NCI-H69 (cell line): ENCODE measurements around the gene SNTB2.

ENCODE experiments used
- DNase-seq: peaks from one replicate; lab custom pipeline; 2025; lab: John Stamatoyannopoulos, UW

The SNTB2 gene

DNA sequence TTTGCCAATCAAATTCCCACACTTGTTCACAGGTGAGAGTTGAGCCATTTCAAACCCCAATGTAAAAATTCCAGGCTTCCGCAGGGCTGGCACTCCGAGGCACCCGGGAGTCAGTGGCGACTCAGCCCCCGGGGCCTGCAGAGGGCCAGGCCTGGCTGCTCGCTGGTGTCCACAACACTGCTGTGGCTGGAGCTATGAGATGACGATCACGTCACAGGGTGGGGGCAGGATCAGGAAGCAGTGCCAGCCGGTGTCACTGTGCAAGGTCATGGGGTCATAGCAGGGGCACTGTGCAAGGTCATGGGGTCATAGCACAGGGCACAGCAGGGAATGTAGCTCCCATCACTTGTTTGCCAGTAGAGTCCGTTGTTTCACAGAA lies 131.9 kb downstream of the SNTB2 start:
- no peak for DNase-seq

DNA sequence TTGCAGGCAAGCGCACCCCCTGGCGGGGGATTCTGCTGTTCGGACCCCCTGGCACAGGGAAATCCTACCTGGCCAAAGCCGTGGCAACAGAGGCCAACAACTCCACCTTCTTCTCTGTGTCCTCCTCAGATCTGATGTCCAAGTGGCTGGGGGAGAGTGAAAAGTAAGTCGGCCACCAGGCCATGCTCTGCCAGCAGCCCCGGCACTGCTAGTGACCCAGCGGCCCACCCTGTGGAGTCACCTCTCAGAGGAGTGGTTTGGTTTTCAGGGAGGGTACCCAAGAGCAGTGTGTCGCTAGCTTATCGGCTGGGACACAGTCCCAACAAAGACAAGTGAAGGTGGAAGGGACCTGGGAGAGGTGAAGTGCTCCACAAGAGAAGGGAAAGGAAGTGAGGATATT lies 132.4 kb downstream of the SNTB2 start:
- no peak for DNase-seq

DNA sequence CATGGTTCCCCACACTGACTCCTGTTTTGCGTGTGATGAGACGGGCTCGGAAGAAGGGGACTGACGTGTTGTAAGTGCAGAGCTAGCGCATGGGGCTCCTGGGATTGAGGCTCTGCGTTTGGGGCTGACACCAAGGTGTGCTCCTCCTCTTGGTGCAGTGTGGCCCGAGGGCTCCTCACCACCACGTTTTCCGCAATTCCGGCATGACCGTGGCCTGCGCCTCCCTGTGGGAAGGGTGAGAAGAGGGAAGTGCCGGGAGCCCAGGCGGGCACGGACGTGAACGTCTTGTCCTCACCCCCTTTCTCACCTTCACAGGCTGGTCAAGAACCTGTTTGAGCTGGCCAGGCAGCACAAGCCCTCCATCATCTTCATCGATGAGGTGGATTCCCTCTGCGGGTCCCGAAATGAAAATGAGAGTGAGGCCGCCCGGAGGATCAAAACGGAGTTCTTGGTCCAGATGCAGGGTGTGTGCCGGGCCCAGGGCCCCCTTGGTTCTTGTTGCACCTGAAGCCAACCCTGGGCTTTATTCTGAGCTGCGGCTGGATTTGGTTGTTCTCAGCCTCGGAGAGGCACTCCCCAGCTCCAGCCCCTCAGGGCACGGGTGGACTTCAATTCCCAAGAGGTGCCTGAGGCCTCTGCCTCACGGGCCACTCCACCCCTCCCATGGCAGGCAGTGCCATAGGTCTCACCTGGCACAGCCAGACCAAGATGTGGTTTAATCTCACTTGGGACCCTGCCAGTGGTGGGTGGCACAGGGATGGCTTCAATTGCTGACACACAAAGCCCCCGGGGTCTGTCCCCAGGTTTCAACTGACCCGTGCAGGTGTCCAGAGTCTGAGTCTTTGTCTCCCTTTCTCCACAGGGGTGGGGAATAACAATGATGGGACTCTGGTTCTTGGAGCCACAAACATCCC lies 133.1 kb downstream of the SNTB2 start:
- DNase-seq, result no peak

DNA sequence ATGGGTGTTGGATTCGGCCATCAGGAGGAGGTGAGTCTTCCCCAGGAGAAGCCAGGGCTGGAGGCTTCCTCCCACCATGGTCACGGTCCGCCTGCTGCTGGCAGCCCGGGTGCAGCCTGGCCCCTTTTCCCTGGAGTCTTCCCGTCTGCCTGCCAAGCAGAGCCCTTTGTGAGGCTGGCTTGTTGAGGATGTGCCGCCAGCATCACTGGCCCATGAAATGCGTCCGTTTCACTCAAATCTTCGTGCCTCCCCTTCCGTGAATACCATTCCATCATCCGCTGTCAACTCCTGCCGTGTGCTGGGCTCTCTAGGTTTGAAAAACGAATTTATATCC lies 133.7 kb downstream of the SNTB2 start:
- DNase-seq, result no peak

DNA sequence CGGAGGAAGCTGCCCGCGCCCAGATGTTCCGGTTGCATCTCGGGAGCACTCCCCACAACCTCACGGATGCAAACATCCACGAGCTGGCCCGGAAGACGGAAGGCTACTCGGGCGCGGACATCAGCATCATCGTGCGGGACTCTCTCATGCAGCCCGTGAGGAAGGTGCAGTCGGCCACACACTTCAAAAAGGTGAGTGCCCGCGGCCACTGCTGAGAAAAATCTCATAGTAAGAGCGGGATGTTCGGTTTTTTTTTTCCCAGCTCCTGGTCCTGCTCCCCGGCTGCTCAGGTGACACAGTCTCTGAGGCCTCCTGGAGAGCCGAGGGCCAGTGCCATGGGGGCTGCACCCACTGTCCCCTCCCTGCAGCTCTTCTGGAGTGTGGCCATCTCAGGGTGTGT lies 134.1 kb downstream of the SNTB2 start:
- DNase-seq, result no peak

DNA sequence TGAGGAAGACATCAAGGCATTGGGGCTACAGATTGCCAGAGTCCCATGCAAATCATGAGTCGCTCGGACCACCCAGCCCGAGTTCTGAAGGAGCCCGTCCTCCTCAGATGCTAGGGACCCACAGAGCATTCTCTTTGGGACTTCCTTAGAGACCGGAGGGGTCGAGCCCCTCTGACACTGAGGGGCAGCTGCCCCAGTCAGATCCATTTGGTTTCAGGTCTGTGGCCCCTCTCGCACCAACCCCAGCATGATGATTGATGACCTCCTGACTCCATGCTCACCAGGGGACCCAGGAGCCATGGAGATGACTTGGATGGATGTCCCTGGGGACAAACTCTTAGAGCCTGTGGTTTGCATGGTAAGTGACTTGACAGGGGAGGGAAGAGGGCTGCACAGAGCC lies 135.4 kb downstream of the SNTB2 start:
- no peak for DNase-seq

DNA sequence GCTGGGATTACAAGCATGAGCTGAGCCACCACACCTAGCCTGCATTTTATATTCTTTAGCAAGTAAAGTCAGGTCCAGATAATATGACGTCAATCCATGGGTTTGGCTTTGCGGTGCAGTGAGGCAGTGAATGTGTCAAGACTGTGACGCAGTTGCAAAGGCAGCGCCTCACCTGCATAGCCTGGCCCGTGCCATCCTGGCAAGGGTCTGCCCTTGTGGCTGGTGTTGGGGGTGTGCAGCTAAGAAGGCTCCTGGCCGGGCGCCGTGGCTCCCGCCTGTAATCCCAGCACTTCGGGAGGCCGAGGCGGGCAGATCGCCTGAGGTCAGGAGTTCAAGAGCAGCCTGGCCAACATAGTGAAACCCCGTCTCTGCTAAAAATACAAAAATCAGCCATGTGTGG lies 136.5 kb downstream of the SNTB2 start:
- no peak for DNase-seq

DNA sequence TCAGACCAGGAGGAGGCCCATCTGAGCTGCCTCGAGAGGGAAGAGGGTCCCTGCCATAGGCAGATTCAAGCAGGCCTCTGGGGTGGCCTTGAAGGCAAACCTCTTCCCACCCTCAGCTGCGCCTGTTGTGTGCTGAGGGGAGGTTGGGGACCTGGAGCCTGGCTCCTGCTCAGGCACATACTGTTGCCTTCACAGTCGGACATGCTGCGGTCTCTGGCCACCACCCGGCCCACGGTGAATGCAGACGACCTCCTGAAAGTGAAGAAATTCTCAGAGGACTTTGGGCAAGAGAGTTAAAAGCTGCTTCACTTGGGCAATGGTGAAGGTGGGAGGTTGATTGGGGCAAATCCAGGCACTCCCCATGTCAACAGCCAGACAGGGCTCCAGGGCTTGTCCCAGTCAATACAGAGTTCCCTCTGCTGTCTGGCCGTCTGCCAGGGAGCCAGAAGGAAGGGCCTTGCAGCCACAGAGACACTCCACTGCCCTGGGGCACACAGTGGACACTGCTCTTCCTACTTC lies 137.1 kb downstream of the SNTB2 start:
- DNase-seq, result peak; percentile 46

DNA sequence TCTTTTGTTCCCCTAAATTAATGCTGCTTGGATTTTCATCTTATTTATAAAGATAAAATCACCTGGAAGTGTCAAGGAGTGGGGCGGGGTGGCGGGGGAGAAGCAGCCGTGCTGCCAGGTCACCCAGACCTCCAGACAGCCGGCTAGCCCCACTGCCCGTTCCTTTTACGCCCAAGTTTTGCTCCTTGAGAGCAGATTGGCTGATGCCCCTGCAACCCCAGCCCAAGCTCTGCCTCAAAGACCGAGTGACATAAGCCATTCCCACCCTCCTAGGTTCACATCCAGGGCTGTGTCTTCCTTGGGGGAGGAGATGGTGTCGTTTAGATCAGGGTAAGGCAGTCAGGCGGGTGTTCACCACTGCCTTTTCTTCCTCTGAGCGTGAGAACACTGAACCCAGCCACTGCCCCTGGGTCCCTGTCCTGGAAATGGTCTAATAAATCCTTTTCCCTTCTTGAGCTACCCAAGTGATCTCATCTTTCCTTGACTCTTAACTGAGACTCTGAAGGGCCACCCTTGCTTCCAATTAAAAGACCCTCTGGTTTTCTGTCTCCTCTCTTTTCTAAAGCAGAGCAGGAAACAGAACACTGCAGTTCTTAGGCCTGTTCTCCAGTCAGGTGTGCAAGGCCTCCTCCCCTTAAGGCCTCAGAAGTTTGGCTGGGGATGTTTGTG lies 137.8 kb downstream of the SNTB2 start:
- DNase-seq, result no peak

DNA sequence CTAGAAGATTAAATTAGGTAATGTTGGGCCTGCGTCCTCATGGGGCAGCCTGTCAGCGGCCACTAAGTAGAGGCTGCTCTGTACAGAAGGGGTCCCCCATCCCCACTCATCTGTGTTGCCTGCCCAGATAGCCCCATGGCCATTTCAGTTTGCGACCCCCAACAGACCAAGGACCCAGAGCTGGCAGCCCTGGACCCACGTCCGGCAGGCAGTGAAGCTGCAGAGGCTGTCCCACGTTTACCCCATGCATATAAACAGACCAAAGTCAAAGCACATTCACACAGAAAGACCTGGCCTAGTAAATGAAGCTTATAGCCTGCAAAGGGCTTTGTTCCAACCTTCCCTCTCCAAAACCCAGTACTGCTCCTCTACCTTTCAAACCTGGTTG lies 138.8 kb downstream of the SNTB2 start:
- no peak for DNase-seq

DNA sequence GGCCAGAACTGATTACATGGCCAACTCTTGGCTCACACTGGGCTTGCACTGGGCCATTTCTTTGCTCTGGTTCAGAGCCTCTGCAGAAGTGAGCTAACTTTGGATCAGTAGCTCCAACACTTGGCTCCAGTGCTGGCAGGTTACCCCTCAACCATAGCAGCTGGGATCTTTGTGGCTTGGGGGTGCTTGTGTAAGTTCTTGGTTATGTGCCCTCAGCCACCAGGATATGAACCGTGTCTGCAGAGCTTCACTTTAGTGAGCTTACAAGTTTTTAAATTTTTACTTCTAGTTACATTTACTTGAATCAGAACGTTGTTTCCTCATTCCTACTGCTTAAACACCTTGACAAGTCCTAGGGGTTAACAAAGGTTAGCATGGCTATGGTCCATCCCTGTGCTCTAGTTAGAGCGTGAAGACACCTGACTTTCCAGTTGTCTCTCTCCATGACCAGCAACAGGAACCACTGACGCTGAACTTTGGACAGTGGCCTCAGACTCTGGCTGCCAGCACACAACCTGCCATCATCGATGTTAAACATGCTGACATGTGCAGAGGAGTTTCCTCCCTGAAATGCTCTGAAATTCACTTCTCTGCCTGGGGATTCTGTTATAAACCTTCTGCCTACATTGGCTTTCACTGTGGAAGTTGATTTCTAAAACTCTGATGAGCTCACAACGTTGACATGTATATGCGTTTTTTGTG lies 139.4 kb downstream of the SNTB2 start:
- no peak for DNase-seq

DNA sequence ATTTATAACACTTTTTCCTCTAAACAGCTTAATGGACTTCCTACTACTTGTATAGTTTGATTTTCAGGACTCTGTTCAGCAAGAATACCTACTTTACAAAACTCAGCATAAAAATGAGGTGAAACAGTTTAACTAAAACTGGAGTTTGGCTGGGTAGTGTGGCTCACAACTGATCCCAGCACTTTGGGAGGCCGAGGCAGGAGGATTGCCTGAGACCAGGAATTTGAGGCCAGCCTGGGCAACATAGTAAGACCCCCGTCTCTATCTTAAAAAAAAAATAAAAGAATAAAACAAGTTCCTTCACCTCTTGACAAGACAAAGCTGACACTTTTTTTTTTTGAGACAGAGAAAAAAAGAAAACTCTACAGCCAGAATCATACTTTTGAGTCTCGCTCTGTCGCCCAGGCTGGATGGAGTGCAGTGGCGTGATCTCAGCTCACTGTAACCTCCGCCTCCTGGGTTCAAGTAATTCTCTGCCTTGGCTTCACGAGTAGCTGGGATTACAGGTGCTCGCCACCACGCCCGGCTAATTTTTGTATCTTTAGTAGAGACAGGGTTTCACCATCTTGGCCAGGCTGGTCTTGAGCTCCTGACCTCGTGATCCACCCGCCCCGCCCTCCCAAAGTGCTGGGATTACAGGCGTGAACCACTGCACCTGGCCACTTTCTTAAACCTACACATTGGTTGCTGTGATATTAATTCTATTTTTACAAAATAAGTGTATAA lies 140.8 kb downstream of the SNTB2 start:
- no peak for DNase-seq

DNA sequence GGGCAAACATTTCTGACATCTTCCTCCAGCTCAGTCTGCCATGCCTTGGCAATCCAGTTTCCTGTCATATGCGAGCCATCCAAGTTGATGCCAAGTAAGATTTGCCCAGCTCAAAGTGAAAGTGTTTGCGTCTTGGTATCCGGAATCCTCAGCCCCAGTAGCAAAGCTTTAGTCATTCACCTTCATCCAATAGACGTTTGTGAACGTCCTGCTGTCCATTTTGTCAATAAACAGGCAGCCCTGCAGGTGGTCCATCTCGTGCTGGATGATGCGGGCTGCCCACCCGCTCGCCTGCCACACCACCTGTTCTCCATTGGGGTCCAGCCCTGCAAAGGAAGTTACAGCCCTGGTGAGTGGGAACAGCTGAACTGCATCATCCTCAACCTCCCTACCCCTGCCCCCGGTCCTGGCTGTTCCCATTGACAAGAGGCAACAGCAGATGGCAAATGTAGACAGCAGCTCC lies 141.9 kb downstream of the SNTB2 start:
- DNase-seq, result no peak

DNA sequence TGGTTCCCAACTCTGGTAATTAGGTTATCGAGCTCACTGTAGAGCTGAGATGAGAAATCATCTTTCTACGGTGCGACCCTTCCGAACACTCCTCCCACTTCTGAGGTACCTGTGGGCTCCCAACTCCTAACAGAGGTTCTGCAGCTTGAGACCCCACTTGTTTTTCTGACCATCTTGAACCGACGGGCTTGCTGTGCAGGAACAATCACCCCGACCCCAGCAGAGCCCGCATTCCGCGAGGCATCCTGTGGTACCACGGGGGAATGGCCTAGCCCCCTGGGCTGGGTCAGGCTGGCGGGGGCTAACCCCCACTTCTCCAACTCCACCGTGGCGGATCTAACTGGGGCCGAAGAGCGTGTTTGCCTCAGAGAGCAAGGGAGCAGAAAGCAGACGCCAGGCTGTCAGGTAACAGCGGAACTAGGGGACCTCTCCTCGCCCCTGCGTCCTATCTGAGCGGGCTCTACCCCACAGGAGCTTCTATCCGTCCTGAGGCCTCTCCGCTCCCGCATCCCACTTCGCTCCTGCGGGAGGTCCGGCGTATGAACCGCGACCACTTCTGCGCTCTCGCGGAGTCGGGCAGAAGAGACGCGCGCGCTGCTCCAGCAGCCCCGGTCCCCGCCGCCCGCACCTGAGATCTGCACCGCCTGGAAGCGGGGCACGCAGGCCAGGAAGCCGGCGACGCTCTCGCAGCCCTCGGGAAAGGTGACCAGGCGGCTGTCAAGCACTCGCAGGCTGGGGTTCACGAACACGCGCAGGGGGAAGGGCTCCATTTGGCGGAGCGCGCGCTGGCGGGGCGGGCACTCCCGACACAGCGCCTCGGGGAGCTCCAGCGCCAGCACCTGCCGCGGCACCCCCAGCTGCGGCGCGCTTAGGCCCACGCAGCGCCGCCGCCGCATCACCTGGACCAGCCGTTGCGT lies 142.7 kb downstream of the SNTB2 start:
- peak; percentile 64 for DNase-seq

DNA sequence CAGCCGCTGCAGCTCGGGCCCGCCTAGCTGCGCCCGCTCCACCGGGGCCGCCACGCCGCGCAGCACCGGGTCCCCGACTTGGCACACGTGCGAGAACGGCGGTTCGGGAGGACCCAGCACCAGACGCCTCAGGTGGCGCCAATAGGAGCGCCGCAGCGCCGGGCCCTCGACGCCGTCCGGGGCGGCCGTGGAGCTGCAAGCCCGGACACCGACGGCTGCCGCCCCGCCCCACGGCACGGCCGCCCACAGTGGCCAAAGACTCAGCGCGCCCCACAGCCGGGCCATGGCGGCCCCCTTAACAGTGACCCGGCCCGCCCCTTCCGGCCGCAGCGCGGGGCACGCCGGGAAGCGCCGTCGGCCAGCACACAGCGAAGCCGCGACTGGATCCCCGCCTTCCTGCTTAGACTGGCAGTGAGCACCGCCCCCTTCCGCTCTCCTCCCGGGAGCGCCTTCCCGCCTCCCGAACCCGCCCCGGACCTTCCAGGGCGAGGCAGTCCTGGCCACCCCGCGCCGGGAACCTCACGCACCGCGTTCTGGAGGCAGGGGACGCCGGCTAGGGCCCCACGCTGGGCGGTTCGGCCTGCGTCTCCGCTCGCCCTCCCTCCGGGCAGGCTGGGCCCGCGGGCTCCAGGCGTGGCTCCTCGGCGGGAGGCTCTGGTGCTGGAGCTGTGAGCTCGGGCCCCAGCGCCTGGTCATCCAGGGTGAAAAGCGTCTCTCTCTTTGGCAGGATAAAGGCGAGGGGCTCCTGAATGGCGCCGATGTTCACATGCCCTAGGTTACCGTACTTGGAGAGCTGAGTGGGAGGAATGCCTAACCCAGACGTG lies 143.5 kb downstream of the SNTB2 start, which contains the start of gene PDF:
Gene PDF, minus strand, starts transcription at position 303 of the 824 bp plus-strand sequence. Its CDS starts 18 bp downstream, at position 285.
- peak; percentile 93 for DNase-seq

DNA sequence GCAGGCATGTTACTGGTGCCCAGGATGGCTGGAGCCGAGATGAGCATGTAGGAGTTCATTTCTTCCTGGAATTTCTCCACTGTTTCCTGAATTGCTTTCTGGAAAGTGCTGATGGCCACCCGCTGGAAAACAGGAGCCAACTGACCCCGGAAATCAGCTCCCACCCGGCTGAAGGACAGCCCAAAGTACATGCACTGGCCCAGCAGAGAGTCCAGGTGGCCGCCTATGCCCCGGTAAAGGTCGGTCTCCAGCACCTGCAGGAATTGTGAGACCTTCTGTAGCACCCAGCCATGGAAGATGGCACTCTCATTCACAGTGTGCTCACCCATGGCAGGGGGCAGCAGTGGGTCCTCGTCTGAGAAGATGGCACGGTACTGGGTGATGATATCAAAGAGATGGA lies 147.7 kb downstream of the SNTB2 start:
- no peak for DNase-seq

DNA sequence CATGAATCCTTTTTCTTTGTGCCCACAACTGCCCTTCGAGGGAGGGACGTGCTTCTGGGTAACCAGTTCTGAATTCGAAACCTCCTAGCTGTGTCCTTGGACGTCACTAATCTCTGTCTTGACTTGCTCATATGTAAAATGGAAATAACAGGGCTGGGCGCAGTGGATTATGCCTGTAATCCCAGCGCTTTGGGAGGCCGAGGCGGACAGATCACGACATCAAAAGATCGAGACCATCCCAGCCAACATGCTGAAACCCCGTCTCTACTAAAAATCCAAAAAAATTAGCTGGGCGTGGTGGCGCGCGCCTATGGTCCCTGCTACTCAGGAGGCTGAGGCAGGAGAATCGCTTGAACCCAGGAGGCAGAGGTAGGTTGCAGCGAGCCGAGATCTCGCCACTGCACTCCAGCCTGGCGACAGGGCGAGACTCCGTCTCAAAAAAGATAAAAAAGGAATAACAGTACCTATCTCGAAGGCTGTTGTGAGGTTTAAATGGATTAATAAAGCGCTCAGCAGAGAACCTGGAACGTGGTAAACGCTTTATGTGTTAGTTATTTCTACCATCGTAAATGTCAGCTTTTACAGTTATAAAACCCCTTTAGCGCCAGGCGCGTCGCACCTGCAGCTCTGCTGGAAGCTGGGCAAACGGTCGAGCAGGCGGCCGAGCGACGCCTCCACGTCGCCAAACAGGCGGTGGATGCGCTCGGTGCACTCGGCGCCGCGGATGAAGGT lies 151.8 kb downstream of the SNTB2 start:
- DNase-seq, result no peak

DNA sequence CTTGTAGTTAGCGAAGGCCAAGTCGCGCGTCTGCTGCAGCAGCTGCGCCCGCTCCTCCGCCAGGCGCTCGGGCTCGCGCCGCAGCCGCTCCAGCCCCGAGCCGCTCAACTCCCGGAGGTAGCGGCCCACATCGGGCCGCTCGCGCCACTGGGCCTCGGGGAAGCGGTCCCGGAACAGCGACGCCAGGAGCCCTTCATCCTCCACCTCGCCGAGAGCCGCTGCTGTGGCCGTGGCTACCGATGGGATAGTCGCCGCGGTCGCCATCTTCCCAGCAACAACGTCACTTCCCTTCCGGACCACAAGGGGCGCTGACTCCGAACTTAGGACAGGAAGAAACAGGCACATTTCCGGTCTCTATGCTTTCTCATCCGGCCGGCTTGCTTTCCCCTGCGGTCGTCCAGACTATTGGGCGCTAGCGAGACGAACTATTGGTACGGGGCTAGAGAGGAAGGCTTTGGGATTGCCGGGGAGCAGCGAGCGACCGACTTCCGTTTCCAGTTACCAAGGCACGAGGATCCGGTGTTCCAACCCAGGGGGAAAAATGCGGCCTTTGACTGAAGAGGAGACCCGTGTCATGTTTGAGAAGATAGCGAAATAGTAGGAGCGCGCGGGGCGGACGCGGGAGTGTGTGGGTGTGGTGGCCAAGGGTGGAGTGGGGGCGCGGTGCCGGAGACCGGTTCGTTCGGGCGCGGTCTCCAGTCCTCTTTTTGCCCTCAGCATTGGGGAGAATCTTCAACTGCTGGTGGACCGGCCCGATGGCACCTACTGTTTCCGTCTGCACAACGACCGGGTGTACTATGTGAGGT lies 152.5 kb downstream of the SNTB2 start, which contains the start of the genes COG8 and NIP7:
Gene COG8, minus strand, starts transcription at position 276 of the 806 bp plus-strand sequence. Its CDS starts 12 bp downstream, at position 264.
Gene NIP7, plus strand, starts transcription at position 484 of the 806 bp plus-strand sequence. Its CDS starts 58 bp downstream, at position 542.
- peak; percentile 97 for DNase-seq
